HepG2 (cell line): ENCODE data around the gene SLC7A4. TPM values are rescaled to one million over a fixed set of nuclear protein-coding genes. Genes with fewer than 3 reads are reported as not detected.

Experiments
- ARNTL ChIP-seq: sonication (generic); formaldehyde crosslinking; IDR thresholded peaks from 2 replicates; pipeline ENCODE4 v1.4.0; 2020; ENCODE audit warnings: mild to moderate bottlenecking, missing genetic modification reagents
- ATF5 ChIP-seq: sonication (generic); formaldehyde crosslinking; IDR thresholded peaks from 2 replicates; pipeline ENCODE4 v1.4.0; 2020; ENCODE audit warnings: mild to moderate bottlenecking, low read depth, missing genetic modification reagents
- DR1 ChIP-seq: sonication (generic); formaldehyde crosslinking; IDR thresholded peaks from 2 replicates; pipeline ENCODE4 v1.8.0; 2021; ENCODE audit warnings: mild to moderate bottlenecking, missing genetic modification reagents, inconsistent platforms
- EHMT2 ChIP-seq: fragments of 200-600 bp; sonication (generic); IDR thresholded peaks from 2 replicates; pipeline ENCODE4 v1.7.0; 2017; ENCODE audit warnings: antibody characterized with exemption, low read depth, low read length, borderline replicate concordance
- GPBP1L1 ChIP-seq: sonication (generic); formaldehyde crosslinking; IDR thresholded peaks from 2 replicates; pipeline ENCODE4 v1.5.0; 2020; ENCODE audit warnings: mild to moderate bottlenecking, missing genetic modification reagents
- HDAC6 ChIP-seq: fragments of 200-600 bp; sonication (generic); IDR thresholded peaks from 2 replicates; pipeline ENCODE4 v1.7.0; 2017; ENCODE audit warnings: mild to moderate bottlenecking, antibody characterized with exemption, low read length, low read depth
- HNF4G ChIP-seq, 2 experiments: sonication (generic) in 1 of 2; formaldehyde crosslinking in 1 of 2; IDR thresholded peaks; 2 replicates each; pipeline versions ENCODE4 v1.4.0 to v1.6.1; 2011 to 2020; ENCODE audit warnings: borderline replicate concordance in 2 of 2, low read depth in 2 of 2, mild to moderate bottlenecking in 2 of 2, low read length in 1 of 2, missing genetic modification reagents in 1 of 2, moderate library complexity in 1 of 2
- IKZF1 ChIP-seq: fragments of 450-650 bp; IDR thresholded peaks from 2 replicates; pipeline ENCODE4 v1.7.1; 2016
- JARID2 ChIP-seq: sonication (generic); formaldehyde crosslinking; IDR thresholded peaks from 2 replicates; pipeline ENCODE4 v1.8.1; 2023; ENCODE audit warnings: missing genetic modification reagents, inconsistent platforms; ENCODE audit not compliant: insufficient replicate concordance
- MAFF ChIP-seq: IDR thresholded peaks from 2 replicates; pipeline ENCODE4 v1.6.1; 2011; ENCODE audit warnings: low read depth, low read length, improper control_type of control experiment
- MIER3 ChIP-seq: IDR thresholded peaks from 2 replicates; pipeline ENCODE4 v1.6.1; 2016; ENCODE audit warnings: missing compliant biosample characterization, borderline replicate concordance
- MLLT10 ChIP-seq: sonication (generic); formaldehyde crosslinking; IDR thresholded peaks from 2 replicates; pipeline ENCODE4 v1.4.0; 2020; ENCODE audit warnings: missing genetic modification reagents
- RELA ChIP-seq: sonication (generic); formaldehyde crosslinking; IDR thresholded peaks from 2 replicates; pipeline ENCODE4 v1.4.0; 2020; ENCODE audit warnings: missing genetic modification reagents
- RFX3 ChIP-seq: IDR thresholded peaks from 2 replicates; pipeline ENCODE4 v1.6.1; 2016; ENCODE audit warnings: missing biosample characterization, missing genetic modification reagents
- SALL2 ChIP-seq: sonication (generic); formaldehyde crosslinking; IDR thresholded peaks from 2 replicates; pipeline ENCODE4 v1.8.1; 2023; ENCODE audit warnings: mild to moderate bottlenecking, missing genetic modification reagents, inconsistent platforms
- TCF12 ChIP-seq, 2 experiments: fragments of 450-650 bp in 1 of 2; sonication (generic) in 1 of 2; formaldehyde crosslinking in 1 of 2; IDR thresholded peaks; 2 replicates each; pipeline versions ENCODE4 v1.6.1 to v1.8.0; 2017 to 2022; ENCODE audit warnings: antibody characterized with exemption in 1 of 2, mild to moderate bottlenecking in 1 of 2, missing genetic modification reagents in 1 of 2, moderate library complexity in 1 of 2
- THYN1 ChIP-seq: sonication (generic); formaldehyde crosslinking; IDR thresholded peaks from 2 replicates; pipeline ENCODE4 v1.8.1; 2023; ENCODE audit warnings: low read depth, mild to moderate bottlenecking, moderate library complexity, missing genetic modification reagents, borderline replicate concordance
- ZFX ChIP-seq: sonication (generic); formaldehyde crosslinking; IDR thresholded peaks from 2 replicates; pipeline ENCODE4 v1.4.0; 2020; ENCODE audit warnings: mild to moderate bottlenecking, low read depth, missing genetic modification reagents, moderate library complexity
- ZKSCAN8 ChIP-seq: IDR thresholded peaks from 2 replicates; pipeline ENCODE4 v1.6.1; 2016; ENCODE audit warnings: borderline replicate concordance, missing genetic modification reagents, missing compliant biosample characterization
- ZNF251 ChIP-seq: sonication (generic); formaldehyde crosslinking; IDR thresholded peaks from 2 replicates; pipeline ENCODE4 v1.9.0; 2021; ENCODE audit warnings: mild to moderate bottlenecking, missing genetic modification reagents
- ZNF441 ChIP-seq: sonication (generic); formaldehyde crosslinking; IDR thresholded peaks from 2 replicates; pipeline ENCODE4 v1.7.0; 2021; ENCODE audit warnings: missing genetic modification reagents, borderline replicate concordance
- ZNF839 ChIP-seq: sonication (generic); formaldehyde crosslinking; IDR thresholded peaks from 2 replicates; pipeline ENCODE4 v1.4.0; 2020; ENCODE audit warnings: missing genetic modification reagents, mild to moderate bottlenecking, borderline replicate concordance
- ZSCAN22 ChIP-seq: sonication (generic); formaldehyde crosslinking; IDR thresholded peaks from 2 replicates; pipeline ENCODE4 v1.4.0; 2020; ENCODE audit warnings: mild to moderate bottlenecking, missing genetic modification reagents
- ZSCAN30 ChIP-seq: sonication (generic); formaldehyde crosslinking; IDR thresholded peaks from 2 replicates; pipeline ENCODE4 v1.5.0; 2020; ENCODE audit warnings: mild to moderate bottlenecking, missing genetic modification reagents
- polyA plus RNA-seq, 8 experiments: library from polyadenylated mRNA; depleted of rRNA in 3 of 8; stranded (reverse) in 7 of 8; unstranded in 1 of 8; fragments of >200 nt; fragmentation: Illumina TruSeq in 4 of 8; extraction: Trizol in 4 of 8; gene quantifications; 2 replicates each; pipeline versions ENCODE4 v1.2.1 to v1.2.3, GENCODE V29; 2011 to 2016; ENCODE audit warnings: low read depth in 4 of 8, missing spikeins in 1 of 8, mixed read lengths in 1 of 8; ENCODE audit not compliant: insufficient read depth in 1 of 8
- total RNA-seq, 5 experiments: library from RNA; depleted of rRNA; stranded (reverse); fragments of >200 nt; fragmentation: Illumina TruSeq; extraction: Trizol; gene quantifications; 2 replicates each; pipeline ENCODE4 v1.2.3, GENCODE V29; 2016; ENCODE audit warnings: low read depth in 1 of 5
- TF ChIP-seq, protein P1 (sequence below): conservative IDR thresholded peaks from 2 replicates; pipeline ENCODE4 v1.6.1; 2018; ENCODE audit warnings: missing genetic modification reagents
- TF ChIP-seq, protein P2 (sequence below): sonication (generic); formaldehyde crosslinking; IDR thresholded peaks from 2 replicates; pipeline ENCODE4 v1.4.0; 2020; ENCODE audit warnings: mild to moderate bottlenecking, missing genetic modification reagents

SLC7A4 gene
- total and polyA plus RNA-seq, 2 of the 13 experiments (the other 11 are each of a cell fraction or from before 2014, with no cell fraction given): not detected

- peak; percentile 25; the same call in 1 of the 2 replicates for TF ChIP-seq RFX3
- TF ChIP-seq ZNF251: peak; percentile 78; the same call in 1 of the 2 replicates
- no peak for TF ChIP-seq MIER3 (CRISPR knock-in tag)
- TF ChIP-seq DR1 (CRISPR knock-in tag): peak; percentile 72
- TF ChIP-seq, protein P1, sequence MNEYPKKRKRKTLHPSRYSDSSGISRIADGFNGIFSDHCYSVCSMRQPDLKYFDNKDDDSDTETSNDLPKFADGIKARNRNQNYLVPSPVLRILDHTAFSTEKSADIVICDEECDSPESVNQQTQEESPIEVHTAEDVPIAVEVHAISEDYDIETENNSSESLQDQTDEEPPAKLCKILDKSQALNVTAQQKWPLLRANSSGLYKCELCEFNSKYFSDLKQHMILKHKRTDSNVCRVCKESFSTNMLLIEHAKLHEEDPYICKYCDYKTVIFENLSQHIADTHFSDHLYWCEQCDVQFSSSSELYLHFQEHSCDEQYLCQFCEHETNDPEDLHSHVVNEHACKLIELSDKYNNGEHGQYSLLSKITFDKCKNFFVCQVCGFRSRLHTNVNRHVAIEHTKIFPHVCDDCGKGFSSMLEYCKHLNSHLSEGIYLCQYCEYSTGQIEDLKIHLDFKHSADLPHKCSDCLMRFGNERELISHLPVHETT (CRISPR knock-in tag): peak; percentile 88
- no peak for TF ChIP-seq MAFF
- TF ChIP-seq HNF4G (IDR thresholded peaks at IDR 0.05; ENCODE audit: borderline replicate concordance, low read depth, low read length): no peak
- TF ChIP-seq HNF4G (CRISPR knock-in tag; IDR thresholded peaks at IDR 0.05; ENCODE audit: borderline replicate concordance, low read depth): peak; percentile 55; the same call in 1 of the 2 replicates
- no peak for TF ChIP-seq GPBP1L1 (CRISPR knock-in tag)
- no peak for TF ChIP-seq THYN1 (CRISPR knock-in tag)
- no peak for TF ChIP-seq EHMT2
- TF ChIP-seq TCF12 (IDR thresholded peaks at IDR 0.05): no peak
- peak; percentile 92 for TF ChIP-seq TCF12 (CRISPR knock-in tag; IDR thresholded peaks at IDR 0.05)
- TF ChIP-seq, protein P2, sequence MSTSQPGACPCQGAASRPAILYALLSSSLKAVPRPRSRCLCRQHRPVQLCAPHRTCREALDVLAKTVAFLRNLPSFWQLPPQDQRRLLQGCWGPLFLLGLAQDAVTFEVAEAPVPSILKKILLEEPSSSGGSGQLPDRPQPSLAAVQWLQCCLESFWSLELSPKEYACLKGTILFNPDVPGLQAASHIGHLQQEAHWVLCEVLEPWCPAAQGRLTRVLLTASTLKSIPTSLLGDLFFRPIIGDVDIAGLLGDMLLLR (CRISPR knock-in tag): peak; percentile 84
- TF ChIP-seq RELA (CRISPR knock-in tag): no peak
- peak; percentile 14; the same call in 1 of the 2 replicates for TF ChIP-seq ATF5 (CRISPR knock-in tag)
- peak; percentile 99 for TF ChIP-seq ZFX (CRISPR knock-in tag)
- no peak for TF ChIP-seq HDAC6
- TF ChIP-seq JARID2 (CRISPR knock-in tag): peak; percentile 90
- no peak; the same call in 1 of the 2 replicates for TF ChIP-seq ZKSCAN8
- TF ChIP-seq ZNF839: peak; percentile 52; the same call in 1 of the 2 replicates
- 0 out of 2 replicates have a peak, but pooled peaks have one; percentile 79 for TF ChIP-seq MLLT10 (CRISPR knock-in tag)
- TF ChIP-seq IKZF1: no peak
- no peak for TF ChIP-seq ZSCAN22
- TF ChIP-seq SALL2 (CRISPR knock-in tag): peak; percentile 91
- TF ChIP-seq ZSCAN30 (CRISPR knock-in tag): no peak; the same call in 1 of the 2 replicates
- TF ChIP-seq ARNTL: peak; percentile 79
- TF ChIP-seq ZNF441 (CRISPR knock-in tag): peak; percentile 94
These were observed 50.4 kb downstream of the SLC7A4 start, which contains the start of gene LZTR1 (continued) for GRCh38 chr22:20981787-20982562.
